Epithelial cell of proximal tubule (primary cell): Measurements from ENCODE around the gene PWP2. TPM values are rescaled to one million over a fixed set of nuclear protein-coding genes. Genes with fewer than 3 reads are reported as not detected.

ENCODE experiments used
- DNase-seq: peaks from one replicate; pipeline ENCODE4 v3.0.0-alpha.2; 2011; ENCODE audit warnings: low read depth
- H3K4me3 ChIP-seq: 2 replicates; pipeline ENCODE4 v1.5.1; 2011; ENCODE audit warnings: low read depth, mild to moderate bottlenecking, low read length
- CTCF ChIP-seq: conservative IDR thresholded peaks from 2 replicates; pipeline ENCODE4 v1.5.1; 2012; ENCODE audit warnings: low read depth, mild to moderate bottlenecking, low read length
- total RNA-seq: library from RNA; depleted of rRNA; stranded (reverse); fragments of >200 nt; gene quantifications from 2 replicates; pipeline ENCODE4 v1.2.3, GENCODE V29; 2015

Gene PWP2
- total RNA-seq, 1 donor from 2014 or later: 5.0 TPM

- no peak for TF ChIP-seq CTCF
- DNase-seq: no peak
- no peak overlapping the region for H3K4me3 ChIP-seq
Measured at GRCh38 chr21:44087426-44088400, 19.5 kb upstream of the PWP2 start.

GRCh38 chr21:44088401-44088780 is 18.8 kb upstream of the PWP2 start:
- TF ChIP-seq CTCF: no peak
- no peak overlapping the region for H3K4me3 ChIP-seq
- no peak for DNase-seq

- H3K4me3 ChIP-seq: no peak overlapping the region
- DNase-seq: peak; percentile 69
- no peak for TF ChIP-seq CTCF
Measured at GRCh38 chr21:44089001-44089911, 17.9 kb upstream of the PWP2 start.

GRCh38 chr21:44090325-44090724 is 16.9 kb upstream of the PWP2 start:
- TF ChIP-seq CTCF: no peak
- no peak for DNase-seq
- H3K4me3 ChIP-seq: no peak overlapping the region

GRCh38 chr21:44092211-44092610 is 15.0 kb upstream of the PWP2 start:
- no peak overlapping the region for H3K4me3 ChIP-seq
- TF ChIP-seq CTCF: no peak
- DNase-seq: no peak

- H3K4me3 ChIP-seq: no peak overlapping the region
- DNase-seq: no peak
Measured at GRCh38 chr21:44093761-44094160, 13.4 kb upstream of the PWP2 start.

More at GRCh38 chr21:44093761-44094160, 13.4 kb upstream of the PWP2 start:
- no peak for TF ChIP-seq CTCF
